Left hindlimb (tissue), 1 donor: ENCODE results near the gene TEC.
A peak's percentile ranks its signal among the peaks of the same experiment; 100 is the strongest.

Experiments
- DNase-seq: peaks from one replicate; pipeline ENCODE4 v3.0.0-alpha.2; 2018

Gene TEC

GRCh38 chr4:48153791-48154550 lies 115.7 kb downstream of the TEC start:
- no peak for DNase-seq

DNA sequence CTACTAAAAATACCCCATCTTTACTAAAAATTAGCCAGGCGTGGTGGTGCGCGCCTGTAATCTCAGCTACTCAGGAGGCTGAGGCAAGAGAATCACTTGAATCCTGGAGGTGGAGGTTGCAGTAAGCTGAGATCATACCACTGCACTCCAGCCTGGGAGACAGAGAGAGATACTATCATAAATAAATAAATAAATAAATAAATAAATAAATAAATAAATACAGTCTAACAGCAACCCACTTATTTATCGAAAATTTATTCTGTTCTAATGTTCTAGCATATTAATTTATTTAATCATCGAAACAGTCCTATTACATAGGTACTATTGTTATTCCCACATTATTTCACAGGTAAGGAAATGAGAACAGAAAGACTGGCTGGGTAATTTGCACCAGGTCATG lies 117.4 kb downstream of the TEC start:
- no peak for DNase-seq

- DNase-seq: no peak
Observed at GRCh38 chr4:48149827-48150370, 119.7 kb downstream of the TEC start.

GRCh38 chr4:48147621-48148020 lies 122.0 kb downstream of the TEC start:
- DNase-seq: no peak

GRCh38 chr4:48141048-48141447 lies 128.6 kb downstream of the TEC start:
- DNase-seq: no peak

DNA sequence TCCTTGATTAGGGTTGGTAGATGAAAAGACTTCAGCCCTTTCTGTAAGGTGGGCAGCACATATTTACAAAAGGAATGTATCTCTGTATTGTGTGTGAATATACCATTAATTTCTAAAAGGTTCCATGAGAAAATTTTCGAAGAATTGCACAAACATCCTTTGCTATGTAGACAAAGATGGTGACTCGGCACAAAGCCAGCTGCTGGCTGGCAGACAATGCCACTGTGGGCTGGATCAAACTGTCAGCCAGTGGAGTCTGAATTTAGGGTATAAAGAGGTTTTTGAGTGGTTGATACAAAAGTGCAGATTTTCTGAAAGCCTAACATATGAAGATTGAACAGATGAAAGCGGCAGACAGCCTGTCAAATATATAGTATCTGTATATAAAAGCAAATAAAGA lies 129.9 kb downstream of the TEC start:
- no peak for DNase-seq

DNA sequence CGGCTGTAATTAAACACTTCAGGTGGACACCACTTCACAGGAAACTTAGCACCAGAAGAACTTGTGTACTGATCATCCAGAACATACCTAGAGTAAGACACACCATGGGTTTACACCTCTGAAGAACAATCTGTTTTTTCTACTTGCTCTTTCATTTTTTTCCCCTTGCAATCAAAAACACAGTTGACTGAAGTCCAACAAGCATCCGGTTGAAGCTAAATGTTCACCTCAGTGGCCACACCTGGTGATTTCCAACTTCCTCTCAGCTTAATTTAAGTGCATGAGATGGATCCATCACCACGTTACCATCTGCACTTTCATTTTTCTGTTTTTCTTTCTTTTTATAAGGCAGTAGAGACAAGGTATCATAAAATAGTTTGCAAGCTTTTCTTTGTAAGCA lies 130.7 kb downstream of the TEC start:
- no peak for DNase-seq

DNA sequence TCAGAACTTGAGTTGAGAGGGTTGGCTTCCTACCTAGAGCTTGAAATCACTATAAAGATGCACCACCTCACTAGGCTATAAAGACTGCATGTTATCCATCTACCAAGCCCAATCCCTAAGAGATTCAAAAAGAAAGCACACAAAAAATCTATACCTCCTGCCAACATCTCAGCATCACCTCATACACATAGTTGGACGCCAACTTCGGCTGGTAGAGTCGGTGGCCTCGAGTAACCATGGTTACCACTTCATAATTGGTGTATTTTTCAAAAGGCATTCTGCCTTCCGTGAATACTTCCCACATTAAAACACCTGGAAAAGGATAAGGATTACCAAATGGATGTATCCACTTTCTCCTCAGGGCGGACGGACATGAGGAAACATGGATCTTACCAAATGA lies 131.1 kb downstream of the TEC start:
- no peak for DNase-seq

DNA sequence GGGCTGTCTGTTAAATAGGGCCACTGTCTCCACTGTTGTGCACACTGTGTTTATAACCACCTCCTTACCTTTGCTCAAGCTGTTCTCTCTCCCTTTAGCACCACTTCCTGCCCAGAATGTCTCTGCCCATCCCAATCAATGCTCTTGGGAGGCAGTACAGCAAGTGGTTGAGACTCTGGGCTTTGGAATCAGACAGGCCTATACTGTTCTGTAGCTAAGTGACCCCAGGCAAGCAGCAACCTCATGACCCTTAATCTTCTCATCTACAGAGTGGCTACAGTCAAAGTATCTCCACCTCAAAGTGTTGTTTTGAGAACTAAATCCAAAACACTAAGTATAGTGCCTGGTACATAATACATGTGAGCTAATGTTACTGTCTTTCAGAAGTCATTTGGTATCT lies 131.8 kb downstream of the TEC start:
- no peak for DNase-seq

GRCh38 chr4:48134081-48134480 lies 135.6 kb downstream of the TEC start, which contains the start of gene TXK:
Gene TXK, minus strand, starts transcription at chr4:48134250. Its CDS starts 80 bp downstream, at chr4:48134170.
- DNase-seq: no peak

GRCh38 chr4:48133669-48134068 lies 136.0 kb downstream of the TEC start:
- no peak for DNase-seq

DNA sequence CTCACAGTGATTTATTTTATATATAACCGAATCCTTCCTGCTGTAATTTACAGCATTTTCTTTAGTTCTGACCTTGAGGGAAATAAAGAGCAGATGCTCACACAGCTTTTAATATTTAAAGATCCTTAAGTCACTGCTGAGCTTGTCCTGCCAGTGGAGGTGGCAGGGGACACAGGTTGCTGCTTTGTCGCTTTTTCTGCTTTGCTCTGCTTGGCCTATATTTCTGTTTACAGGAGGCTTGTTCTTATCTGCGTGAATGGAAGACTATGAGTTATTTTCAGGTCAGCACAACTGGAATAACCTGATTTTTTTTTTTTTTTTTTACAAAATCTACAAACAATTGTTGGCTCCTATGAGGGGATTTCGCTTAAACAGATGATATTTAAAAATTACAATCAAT lies 137.9 kb downstream of the TEC start:
- no peak for DNase-seq

- no peak for DNase-seq
Observed at GRCh38 chr4:48130100-48130499, 139.5 kb downstream of the TEC start.

DNA sequence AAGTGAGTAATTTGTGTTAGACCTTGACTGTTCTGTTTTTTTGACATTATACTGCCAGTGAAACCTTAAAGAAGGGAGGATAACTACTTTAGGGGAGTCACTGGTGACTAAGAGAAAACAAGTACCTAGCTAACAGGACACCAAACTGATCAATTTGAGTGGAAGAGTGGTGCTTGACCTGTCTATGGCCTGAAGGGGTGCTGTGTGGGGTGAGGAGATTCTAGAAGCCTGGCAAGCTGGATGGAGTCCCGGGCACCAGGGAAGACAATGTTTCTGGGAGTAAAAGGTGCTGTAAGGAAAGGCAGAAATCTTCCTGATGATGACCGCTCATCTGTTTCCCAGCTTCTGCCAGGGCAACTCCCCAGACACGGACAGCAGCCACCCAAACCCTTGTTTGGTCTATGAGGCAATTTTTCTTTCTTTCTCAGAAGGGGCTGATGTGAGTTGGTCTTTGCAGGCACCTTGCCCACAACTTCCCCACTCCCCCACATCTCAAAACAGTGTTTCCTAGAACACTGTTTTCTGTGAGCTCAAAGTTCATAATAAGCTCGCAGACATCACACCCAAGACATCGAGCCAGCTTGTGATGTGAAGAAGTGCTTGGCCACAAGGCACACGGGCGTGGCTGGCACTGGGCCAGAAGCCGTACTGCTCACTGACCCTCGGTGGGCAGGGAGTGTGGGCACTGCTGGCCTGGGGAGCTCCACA lies 140.2 kb downstream of the TEC start:
- no peak for DNase-seq

- DNase-seq: peak; percentile 61
Observed at GRCh38 chr4:48127682-48128404, 141.8 kb downstream of the TEC start.

DNA sequence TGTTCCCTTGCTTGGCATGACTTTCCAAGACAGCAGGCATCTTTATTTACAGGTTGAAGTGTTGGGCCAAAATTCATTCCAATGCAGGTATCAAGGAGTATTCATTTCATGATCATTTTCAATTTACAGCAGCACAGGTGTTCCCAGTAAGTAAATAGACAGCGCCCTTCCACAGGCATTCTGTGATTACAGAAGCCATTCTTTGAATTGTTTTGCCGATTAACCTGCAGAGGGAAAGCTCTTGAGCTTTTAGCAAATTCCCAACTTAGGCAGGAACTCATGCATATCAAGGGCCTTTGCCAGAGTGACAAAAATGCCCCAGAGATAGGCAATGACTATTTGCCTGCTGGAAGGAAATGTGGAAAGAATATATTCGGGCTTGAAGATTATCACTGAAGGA lies 142.4 kb downstream of the TEC start:
- DNase-seq: no peak

GRCh38 chr4:48126621-48127020 lies 143.0 kb downstream of the TEC start:
- DNase-seq: no peak

DNA sequence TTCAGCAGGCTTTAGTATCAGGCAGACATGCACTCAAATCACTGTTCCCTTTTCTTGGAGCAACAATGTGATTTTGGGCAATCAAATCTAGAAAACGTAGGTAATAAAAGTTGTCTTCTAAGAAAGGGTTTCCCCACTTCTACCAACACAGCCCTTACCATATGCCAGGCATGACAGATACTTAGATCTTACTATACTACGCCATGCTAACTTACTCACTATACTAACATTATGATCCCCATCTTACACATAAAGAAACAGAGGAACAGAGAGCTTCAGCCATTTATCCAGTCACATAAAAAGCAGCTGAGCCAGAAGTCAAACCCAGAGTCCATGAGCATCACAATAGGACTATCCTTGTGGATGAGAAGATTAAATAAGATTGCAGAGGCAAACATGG lies 144.8 kb downstream of the TEC start:
- no peak for DNase-seq

- no peak for DNase-seq
Observed at GRCh38 chr4:48122756-48123155, 146.9 kb downstream of the TEC start.

DNA sequence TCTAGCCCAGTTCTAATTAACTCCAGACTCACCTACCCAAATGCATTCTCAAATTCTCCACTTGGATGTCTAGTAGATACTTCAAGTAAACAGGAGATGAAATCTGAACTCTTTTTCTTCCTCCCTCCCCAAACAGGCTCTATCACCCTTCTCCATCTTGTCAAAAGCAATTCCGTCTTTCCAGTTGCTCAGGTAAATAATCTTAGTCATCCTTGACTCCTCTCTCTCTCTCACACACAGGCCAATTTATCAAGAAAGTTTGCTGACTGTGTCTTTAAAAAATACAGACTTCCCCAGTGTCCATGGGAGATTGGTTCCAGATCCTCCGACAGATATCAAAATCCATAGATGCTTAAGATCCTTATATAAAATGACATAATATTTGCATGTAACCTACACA lies 148.5 kb downstream of the TEC start:
- DNase-seq: no peak

- no peak for DNase-seq
Observed at GRCh38 chr4:48120132-48120531, 149.5 kb downstream of the TEC start.

GRCh38 chr4:48119646-48120045 lies 150.0 kb downstream of the TEC start:
- no peak for DNase-seq

- no peak for DNase-seq
Observed at GRCh38 chr4:48118081-48118480, 151.6 kb downstream of the TEC start.

GRCh38 chr4:48116582-48116981 lies 153.1 kb downstream of the TEC start:
- DNase-seq: no peak
